GM18499 (cell line): ENCODE measurements around the gene MLNR.

Experiments used
- ATAC-seq: cut with Tn5 transposase; IDR thresholded peaks from one replicate; pipeline ENCODE4 v1.9.1; 2021; ENCODE audit warnings: moderate number of reproducible peaks; ENCODE audit not compliant: insufficient read depth, unreplicated experiment

MLNR gene, protein sequence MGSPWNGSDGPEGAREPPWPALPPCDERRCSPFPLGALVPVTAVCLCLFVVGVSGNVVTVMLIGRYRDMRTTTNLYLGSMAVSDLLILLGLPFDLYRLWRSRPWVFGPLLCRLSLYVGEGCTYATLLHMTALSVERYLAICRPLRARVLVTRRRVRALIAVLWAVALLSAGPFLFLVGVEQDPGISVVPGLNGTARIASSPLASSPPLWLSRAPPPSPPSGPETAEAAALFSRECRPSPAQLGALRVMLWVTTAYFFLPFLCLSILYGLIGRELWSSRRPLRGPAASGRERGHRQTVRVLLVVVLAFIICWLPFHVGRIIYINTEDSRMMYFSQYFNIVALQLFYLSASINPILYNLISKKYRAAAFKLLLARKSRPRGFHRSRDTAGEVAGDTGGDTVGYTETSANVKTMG

DNA sequence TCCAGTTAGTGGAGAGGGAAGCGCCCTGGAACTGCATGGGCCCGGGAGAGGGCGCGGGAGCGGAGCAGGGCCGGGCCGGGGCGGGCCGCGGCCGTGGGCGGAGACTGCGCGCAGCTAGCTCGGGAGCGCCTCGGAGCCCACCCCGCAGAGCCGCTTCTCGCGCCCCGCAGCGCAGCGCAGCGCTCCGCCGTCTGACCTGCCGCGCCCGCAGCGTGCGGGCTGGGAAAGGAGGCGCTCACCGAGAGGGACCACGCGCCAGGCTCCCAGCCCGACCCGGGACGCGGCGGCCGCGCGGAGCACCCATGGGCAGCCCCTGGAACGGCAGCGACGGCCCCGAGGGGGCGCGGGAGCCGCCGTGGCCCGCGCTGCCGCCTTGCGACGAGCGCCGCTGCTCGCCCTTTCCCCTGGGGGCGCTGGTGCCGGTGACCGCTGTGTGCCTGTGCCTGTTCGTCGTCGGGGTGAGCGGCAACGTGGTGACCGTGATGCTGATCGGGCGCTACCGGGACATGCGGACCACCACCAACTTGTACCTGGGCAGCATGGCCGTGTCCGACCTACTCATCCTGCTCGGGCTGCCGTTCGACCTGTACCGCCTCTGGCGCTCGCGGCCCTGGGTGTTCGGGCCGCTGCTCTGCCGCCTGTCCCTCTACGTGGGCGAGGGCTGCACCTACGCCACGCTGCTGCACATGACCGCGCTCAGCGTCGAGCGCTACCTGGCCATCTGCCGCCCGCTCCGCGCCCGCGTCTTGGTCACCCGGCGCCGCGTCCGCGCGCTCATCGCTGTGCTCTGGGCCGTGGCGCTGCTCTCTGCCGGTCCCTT lies at the start of gene MLNR:
MLNR (plus strand) TSS at position 303 of the 820 bp plus-strand sequence; CDS start at position 303, 0 bp downstream.
- ATAC-seq, result no peak

DNA sequence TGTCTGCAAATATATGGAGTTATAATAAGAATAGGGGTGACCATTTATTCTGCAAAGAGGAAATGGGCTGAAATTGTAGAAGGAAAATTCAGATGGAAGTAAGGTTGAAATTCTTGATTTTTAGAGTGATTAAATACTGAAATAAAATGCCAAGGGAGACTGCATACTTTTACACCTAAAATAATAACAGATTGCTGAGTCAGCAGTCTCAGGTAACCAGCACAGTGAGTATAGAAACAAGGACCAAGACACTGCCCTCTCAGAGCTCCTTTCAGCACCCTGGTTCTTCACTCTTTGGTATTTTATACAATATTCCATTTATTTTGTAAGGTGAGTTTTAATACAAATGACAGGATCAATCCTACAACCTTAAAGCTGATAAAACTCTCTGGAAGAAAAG lies 48.8 kb upstream of the MLNR start:
- ATAC-seq, result no peak

DNA sequence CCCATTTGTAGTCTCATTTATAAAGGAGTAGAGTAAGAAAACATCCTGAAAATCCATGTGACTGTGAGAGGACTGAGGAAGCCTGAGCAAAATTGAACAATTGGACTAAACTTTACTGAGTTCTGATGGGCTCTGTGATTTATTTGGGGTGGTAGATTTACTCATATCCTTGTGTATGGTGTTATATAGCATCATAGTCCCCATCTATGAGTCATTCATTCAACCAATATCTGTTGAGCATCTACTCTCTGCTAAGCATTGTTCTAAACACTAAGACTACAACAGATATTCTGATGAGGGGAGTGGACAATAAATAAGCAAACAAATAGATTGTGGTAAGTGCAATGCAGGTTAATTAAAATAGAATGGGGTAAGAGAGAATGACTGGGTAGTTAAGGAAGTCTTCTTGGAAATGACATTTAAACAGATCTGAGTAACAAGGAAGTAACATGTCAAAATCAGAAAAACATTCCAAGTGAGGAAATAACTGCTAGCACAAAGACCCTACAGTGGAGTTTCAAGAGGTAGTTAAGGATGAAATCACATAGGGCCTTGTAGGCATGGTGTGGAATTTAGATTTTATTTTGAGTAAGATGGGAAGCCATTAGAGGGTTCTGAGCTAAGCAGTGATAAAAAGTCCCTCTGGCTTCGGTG lies 36.3 kb upstream of the MLNR start:
- ATAC-seq, result no peak

DNA sequence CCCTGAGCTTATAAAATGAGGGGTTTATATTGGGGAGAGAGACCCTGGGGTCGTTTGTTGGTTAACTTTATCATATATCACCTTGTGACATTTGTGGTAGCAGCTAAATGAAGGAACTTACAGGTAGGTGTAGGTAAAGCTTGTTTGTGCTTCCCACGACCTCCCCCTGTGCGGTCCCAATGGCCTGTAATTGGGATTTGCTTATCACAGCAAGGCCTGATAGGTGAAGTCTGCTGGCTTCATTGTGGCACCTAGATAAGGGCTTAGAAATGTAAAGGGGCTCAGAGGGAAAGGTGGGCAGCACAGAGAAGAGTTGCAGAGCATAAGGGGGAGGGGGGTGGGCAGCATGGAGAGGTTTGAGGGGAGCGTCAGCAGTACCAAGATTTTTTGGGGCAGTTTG lies 35.5 kb upstream of the MLNR start:
- no peak for ATAC-seq

DNA sequence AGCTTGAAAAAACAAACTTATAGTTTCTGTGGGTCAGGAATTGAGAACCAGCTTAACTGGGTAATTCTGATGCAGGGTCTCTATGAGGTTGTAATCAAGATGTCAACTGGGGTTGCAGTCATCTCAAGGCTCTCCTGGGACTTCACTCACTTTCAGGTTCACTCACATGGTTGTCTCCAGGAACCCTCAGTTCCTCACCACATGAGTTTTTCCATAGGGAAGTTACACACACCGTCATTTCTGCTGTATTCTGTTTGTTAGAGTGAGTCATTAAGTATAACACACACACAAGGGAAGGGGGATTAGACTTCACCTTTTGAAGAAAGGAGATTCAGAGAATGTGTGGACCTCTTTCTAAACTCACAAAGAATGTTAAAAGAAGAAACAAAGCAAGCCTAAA lies 34.9 kb upstream of the MLNR start:
- ATAC-seq, result no peak

DNA sequence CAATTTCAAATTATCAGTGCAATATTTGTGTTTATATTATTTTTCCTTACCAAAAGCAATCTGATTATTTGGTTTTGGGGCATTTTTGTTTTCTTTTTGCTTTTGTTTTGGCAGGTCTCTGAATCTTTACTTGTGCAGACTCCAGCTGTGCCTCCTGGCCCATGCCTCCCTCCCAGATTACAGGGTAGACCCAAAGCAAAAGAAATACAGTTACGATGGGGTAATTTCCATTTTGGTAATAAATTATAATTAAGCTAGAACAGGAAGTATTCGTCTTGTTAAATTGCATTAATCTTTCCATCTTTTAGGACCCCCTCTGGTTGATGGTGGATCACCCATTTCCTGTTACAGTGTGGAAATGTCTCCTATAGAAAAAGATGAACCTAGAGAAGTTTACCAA lies 29.2 kb upstream of the MLNR start:
- no peak for ATAC-seq

DNA sequence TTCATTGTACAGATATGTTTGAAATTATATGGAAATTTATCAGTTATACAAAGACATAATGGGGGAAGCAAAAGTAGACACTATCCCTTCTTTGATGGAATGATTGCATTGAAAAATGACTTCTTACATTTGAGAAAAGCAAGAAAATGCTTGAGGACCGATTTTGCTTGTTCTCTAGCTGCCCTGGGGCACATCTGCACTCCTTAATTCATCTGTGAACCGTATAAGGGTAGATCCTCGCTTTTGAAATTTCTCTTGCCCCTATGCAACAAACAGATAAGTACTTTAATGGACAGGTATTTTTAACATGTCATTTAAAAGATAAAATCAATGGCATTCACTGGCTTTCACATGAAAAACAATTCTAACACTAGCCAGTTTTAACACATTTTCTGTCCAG lies 13.5 kb upstream of the MLNR start:
- no peak for ATAC-seq

DNA sequence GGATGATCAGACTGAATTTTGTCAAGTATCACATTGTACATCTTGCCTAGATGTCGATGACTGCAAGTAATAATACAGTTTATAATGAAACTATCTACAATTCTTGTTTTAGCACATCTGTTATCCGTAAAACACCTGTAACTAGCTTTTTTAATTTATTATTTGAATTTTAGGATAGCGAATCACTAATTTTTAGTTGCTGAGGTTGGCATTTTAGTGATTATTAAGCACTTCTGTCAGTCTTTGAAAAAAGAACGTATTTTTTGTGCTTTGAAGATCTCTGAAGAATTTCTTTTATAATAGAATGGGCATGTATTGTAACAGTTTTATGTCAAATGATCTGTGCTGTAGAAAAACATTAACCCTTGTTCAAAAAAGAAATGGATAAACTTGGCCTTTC lies 11.5 kb upstream of the MLNR start:
- no peak for ATAC-seq

DNA sequence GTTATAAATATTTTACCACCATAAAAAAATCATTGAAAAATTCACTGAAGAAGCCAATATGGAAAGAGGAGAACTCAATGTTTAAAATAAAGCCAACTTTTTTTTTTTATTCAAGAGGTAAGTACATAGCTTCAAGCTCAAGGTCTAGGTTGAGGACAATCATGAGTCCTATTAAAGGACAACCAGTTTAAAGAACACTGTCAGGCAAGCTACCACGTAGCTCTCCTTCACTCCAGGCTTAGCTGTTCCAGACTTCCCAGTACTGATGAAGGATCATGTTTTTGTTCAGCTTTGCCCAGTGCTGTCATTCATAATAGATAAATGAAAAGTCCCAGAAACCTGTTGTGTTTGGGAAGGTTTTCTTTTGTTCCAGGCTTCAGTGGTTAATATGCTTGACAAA lies 10.0 kb upstream of the MLNR start:
- no peak for ATAC-seq

DNA sequence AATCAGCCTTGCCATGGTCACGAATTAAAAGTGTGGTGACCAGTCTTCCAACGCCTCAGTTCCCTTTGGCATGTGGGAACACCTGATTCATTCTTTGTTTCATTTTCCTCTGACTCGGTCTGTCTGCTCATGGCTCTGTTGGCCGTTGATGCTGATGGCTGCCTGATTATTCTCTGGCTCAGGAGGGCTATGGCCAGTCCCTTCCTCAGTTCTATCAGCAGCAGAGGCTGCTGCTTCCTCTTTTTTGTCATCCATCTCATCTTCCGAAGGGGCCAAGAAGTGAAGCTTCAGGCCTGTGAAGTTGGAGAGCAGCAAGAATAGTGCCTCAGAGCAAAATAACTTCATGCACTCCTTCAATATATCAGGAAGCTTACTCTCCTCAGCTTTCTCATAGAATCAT lies 9.5 kb upstream of the MLNR start:
- no peak for ATAC-seq

DNA sequence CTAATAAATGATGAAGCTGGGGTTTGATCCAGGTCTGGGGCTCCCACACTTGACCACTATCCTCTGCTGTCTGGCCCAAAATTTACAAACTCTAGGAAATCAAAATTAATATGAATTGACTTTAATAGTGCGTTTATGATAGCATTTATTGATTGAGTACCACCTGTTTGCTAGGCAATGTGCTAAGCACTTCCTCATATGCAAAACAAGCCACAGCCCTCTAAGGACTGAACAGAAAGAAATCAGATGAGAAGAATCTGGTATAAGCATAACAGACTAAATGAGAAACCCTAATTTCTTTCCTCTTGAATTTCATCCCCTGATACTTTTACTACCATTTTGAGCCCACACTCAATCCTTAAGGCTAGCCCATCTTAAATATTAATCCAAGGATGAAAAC lies 6.6 kb upstream of the MLNR start:
- no peak for ATAC-seq

DNA sequence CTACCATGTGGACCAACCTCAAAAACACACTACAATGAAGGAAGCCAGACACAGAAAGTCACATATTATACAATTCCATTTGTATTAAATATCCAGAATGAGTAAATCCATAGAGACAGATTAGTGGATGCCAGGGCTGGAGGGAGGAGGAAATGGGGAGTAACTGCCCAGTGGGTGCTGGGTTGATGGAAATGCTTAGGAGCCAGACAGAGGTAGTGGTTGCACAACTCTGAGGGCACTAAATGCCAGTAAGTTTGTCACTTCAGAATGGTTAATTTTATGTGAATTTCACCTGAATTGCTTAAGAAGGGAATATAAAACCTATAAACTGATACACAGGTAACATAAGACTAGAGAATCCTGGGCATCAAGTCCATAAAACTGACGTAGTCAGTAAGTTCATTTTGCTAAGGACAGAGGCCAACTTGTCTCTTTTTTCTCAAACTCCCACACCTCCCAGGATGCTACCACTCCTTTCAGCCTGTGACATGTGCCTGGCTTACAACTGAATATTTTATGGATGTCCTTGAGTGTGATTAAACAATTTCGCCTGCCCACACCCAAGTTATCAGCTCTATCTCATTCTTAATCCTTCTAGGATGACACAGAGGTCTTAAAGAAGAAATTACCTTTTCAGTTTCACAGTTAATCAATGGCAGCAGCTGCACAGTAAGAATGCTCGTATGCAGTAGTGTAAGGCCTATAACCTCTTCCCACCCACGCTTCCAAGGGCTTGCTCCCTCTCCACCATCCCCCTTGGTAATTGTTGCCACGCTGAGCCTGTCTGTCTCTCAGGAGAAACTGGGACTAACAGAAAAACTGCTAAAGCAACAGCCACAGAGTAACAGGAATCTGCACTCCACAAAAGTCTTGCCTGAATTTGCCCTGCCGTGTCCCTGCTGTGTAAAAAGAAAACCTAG lies 5.9 kb upstream of the MLNR start:
- no peak for ATAC-seq

DNA sequence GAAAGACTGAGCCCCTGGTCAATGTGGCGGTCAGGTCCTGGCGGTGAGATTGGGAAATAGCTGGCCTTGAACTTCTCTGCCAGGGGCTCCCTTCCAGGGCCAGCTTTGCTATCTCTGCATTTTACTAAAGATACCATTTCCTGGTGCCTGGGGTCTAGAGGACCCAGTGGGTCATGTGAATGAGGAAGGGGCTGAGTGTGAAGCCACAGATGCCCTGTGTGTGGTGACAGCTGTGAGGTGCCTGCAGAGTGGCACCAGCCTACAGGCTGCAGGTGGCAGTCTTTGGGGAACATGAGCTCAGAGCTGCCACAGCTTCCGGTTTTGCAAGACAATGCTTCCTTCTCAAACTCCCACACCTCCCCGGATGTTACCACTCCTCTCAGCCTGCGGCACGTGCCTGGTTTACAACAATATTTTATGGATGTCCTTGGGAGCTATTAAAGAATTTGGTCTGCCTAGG lies 5.2 kb upstream of the MLNR start:
- no peak for ATAC-seq

DNA sequence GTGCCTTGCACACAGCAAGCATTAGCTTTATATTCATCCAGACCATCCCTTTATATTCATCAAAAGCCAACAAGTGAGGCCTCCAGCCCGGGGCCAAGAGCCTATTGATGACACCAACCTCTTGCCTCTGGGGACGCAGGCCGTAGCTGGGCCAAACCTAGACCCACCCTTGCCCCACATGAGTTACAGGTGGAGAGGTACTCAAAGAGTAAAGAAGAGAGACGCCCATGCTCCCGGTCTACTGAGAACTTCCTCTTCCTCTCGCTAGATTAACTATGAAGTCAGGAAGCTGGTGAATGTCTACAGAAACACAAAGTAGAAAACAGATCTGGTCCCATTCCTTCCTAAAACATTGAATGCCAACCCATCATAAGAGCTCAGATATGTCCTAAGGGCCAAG lies 3.8 kb upstream of the MLNR start:
- ATAC-seq, result no peak

DNA sequence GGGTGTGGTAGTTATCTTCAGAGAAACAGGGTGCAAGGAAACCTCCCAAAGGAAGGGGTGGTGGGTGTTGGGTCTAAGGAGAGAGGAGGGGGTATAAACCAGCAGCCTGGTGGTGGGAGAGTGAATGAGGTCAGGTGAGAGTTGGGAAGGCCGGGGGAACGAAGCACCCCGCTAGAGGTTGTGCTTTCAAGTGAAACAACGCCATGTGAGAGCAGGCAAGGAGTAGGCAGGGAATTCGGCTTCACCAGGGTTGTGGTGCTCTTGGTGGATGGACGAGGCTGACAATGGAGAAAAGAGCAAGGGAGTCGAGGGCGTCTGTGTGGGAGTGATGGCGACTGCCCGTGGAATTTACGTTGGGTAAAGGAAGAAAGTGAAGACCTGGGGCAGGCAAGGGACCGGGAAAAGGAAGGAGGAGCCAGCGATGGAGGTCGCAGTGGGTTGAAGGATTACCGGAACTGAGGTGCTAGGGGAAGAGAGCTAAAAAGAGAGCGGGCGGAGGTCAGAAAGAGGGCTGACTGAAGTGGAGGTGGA lies 2.1 kb upstream of the MLNR start:
- ATAC-seq, result no peak

DNA sequence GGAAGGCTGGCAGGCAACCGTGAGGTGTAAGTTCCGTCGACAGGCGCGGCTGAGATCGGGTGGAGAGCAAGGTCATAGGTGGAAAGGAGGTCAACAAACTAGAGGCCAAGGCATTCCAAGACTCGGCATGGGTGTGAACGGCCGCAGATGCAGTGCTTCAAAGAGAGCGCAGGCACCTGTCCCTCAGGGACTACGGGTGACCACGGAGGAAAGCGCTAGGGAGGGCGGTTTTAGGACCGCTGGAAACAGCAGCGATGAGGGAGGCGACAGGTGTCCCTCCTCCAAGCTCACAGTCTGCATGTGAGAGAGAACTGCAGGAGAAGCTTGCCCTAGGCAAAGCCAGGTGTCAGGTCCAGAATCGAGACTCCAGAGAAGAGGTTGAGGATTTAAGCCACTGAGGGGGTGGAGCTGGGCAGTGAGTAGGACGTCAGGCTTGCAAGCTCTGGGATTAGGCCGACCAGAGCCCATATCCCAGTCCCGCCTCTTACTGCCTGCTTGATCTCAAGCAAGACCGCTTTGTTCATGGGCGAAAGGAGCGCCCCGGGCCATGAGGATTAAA lies 1.6 kb upstream of the MLNR start:
- no peak for ATAC-seq

DNA sequence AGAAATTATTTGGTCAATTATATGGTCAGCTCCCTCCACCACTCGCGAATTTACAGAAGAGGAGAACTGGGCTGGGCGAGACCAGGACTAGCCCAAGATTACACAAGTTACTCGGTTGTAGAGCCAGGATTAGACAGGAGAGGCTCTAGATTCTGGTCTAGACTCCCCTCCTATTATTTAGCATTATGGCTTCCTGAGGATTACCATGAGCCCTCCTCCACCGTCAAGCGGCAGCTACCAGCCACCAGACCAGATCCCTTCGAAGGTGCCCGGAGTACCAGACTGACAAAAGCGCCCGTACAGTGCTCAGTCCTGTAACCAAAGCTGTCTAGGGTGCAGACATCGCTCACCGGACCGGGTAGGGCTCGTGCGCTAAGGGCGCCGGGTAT lies 497 bp upstream of the MLNR start:
- ATAC-seq, result no peak

DNA sequence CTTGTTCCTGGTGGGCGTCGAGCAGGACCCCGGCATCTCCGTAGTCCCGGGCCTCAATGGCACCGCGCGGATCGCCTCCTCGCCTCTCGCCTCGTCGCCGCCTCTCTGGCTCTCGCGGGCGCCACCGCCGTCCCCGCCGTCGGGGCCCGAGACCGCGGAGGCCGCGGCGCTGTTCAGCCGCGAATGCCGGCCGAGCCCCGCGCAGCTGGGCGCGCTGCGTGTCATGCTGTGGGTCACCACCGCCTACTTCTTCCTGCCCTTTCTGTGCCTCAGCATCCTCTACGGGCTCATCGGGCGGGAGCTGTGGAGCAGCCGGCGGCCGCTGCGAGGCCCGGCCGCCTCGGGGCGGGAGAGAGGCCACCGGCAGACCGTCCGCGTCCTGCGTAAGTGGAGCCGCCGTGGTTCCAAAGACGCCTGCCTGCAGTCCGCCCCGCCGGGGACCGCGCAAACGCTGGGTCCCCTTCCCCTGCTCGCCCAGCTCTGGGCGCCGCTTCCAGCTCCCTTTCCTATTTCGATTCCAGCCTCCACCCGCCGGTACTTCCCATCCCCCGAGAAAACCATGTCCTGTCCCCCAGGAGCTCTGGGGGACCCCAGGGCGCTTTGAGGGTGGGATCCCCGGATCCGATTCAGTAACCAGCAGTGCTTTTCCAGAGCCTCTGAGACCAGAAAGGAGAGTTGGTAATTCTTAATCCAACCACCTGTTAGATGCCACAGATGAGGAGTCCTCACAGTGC lies 885 bp downstream of the MLNR start:
- no peak for ATAC-seq

DNA sequence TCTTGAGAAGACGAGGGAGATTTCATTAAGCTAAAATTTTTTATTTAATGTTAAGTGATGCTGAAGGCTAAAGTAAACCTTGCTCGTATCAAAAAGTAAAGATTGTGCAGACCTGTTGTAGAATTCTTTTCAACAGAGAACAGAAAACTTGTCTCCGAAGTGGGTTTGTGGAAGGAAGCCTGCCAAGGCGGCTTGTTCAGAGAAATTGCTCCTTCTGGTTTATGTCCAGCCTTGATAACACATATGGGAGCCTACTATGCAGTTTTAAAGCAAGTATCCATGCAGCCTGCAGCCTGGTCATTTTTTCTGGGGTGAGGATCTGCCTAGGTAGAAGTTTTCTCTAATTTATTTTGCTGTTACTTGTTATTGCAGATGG lies 1.4 kb downstream of the MLNR start:
- ATAC-seq, result no peak
